NT2/D1 (cell line): ENCODE data around the gene TMPRSS2.

Source experiments
- SUZ12 ChIP-seq: IDR thresholded peaks from 2 replicates; pipeline ENCODE4 v1.6.1; 2011; ENCODE audit not compliant: insufficient read length, insufficient read depth; ENCODE audit errors: extremely low read depth
- ZNF274 ChIP-seq: IDR thresholded peaks from 2 replicates; pipeline ENCODE4 v1.6.1; 2011; ENCODE audit warnings: mild to moderate bottlenecking, low read depth, low read length

- no peak for TF ChIP-seq SUZ12
- TF ChIP-seq ZNF274 = no peak
These were observed 3.9 kb upstream of the TMPRSS2 start for GRCh38 chr21:41511858-41512257.
